Measurements from ENCODE around the gene RPL21. TPM values are rescaled to one million over a fixed set of nuclear protein-coding genes. Genes with fewer than 3 reads are reported as not detected.
"Not testable (repeated sequence)": the region's sequence is repeated elsewhere in the genome, so short reads cannot be mapped to it uniquely, and the experiment has no call there.

RPL21 gene
- total RNA-seq, 1 donor from 2014 or later = 1,112 TPM

DNA sequence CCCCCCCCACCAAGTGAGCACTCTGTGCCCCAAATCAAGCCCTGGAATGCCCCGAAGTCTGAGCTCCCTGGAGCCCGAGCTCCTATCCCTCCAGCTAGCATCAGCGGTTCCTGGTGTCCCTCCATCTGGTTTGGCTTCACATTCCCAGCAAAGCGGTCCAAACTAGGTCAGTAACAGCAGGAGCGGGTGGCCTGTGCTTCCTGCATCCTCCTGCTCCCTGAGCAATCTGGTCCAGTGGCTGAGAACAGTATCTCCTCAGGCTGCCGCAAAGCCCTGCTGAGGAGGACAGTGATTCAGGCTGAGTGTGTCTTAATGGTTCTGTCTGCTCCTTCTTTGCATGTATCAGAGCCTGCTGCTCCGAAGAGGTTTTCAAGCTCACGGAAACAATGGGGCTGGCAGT lies 45.1 kb downstream of the RPL21 start:
- Mint-ChIP-seq H3K9me3 (no peaks in the 10 kb centered on the region), H3K27me3 (ENCODE audit: low read depth) (no peaks in the 10 kb centered on the region), H3K36me3 (ENCODE audit: low read depth) (no peaks in the 10 kb centered on the region), H3K4me3 (ENCODE audit: low read depth) (no peak overlapping the region), H3K4me1 (ENCODE audit: low read depth) (peaks cover 17% of the 10 kb centered on the region), H3K27ac (no peak overlapping the region)
- no peak for DNase-seq (ENCODE audit: low spot score)
- intact Hi-C loops (cut with micrococcal nuclease) = no loop called here

- no peak overlapping the region for H3K27ac Mint-ChIP-seq
- no peak overlapping the region for H3K4me3 Mint-ChIP-seq (ENCODE audit: low read depth)
- H3K9me3 Mint-ChIP-seq = no peaks in the 10 kb centered on the region
- no peaks in the 10 kb centered on the region for H3K27me3 Mint-ChIP-seq (ENCODE audit: low read depth)
- DNase-seq (ENCODE audit: low spot score) = no peak
- no peaks in the 10 kb centered on the region for H3K36me3 Mint-ChIP-seq (ENCODE audit: low read depth)
- intact Hi-C loops (cut with micrococcal nuclease) = no loop called here
- H3K4me1 Mint-ChIP-seq (ENCODE audit: low read depth) = peaks cover 7% of the 10 kb centered on the region
Observed at GRCh38 chr13:27298849-27299248, 47.5 kb downstream of the RPL21 start.

- H3K4me1 Mint-ChIP-seq (ENCODE audit: low read depth); intact Hi-C loops (cut with micrococcal nuclease); H3K9me3 Mint-ChIP-seq; DNase-seq (ENCODE audit: low spot score); H3K27ac Mint-ChIP-seq; H3K4me3 Mint-ChIP-seq (ENCODE audit: low read depth); H3K27me3 Mint-ChIP-seq (ENCODE audit: low read depth); H3K36me3 Mint-ChIP-seq (ENCODE audit: low read depth): not testable (repeated sequence)
Observed at GRCh38 chr13:27300406-27300805, 49.0 kb downstream of the RPL21 start.

GRCh38 chr13:27300941-27301586 lies 49.7 kb downstream of the RPL21 start:
- no peak overlapping the region for H3K4me3 Mint-ChIP-seq (ENCODE audit: low read depth)
- no peak overlapping the region for H3K27ac Mint-ChIP-seq
- H3K9me3 Mint-ChIP-seq = no peaks in the 10 kb centered on the region
- H3K36me3 Mint-ChIP-seq (ENCODE audit: low read depth) = no peaks in the 10 kb centered on the region
- no peak for DNase-seq (ENCODE audit: low spot score)
- peaks cover 1% of the 10 kb centered on the region for H3K4me1 Mint-ChIP-seq (ENCODE audit: low read depth)
- intact Hi-C loops (cut with micrococcal nuclease) = no loop called here
- H3K27me3 Mint-ChIP-seq (ENCODE audit: low read depth) = no peaks in the 10 kb centered on the region

- no peaks in the 10 kb centered on the region for H3K9me3 Mint-ChIP-seq
- H3K27ac Mint-ChIP-seq = no peak overlapping the region
- no peak overlapping the region for H3K4me3 Mint-ChIP-seq (ENCODE audit: low read depth)
- intact Hi-C loops (cut with micrococcal nuclease) = no loop called here
- DNase-seq (ENCODE audit: low spot score) = no peak
- H3K27me3 Mint-ChIP-seq (ENCODE audit: low read depth) = no peaks in the 10 kb centered on the region
- no peaks in the 10 kb centered on the region for H3K36me3 Mint-ChIP-seq (ENCODE audit: low read depth)
- peaks cover 5% of the 10 kb centered on the region for H3K4me1 Mint-ChIP-seq (ENCODE audit: low read depth)
Observed at GRCh38 chr13:27302643-27303262, 51.4 kb downstream of the RPL21 start.

DNA sequence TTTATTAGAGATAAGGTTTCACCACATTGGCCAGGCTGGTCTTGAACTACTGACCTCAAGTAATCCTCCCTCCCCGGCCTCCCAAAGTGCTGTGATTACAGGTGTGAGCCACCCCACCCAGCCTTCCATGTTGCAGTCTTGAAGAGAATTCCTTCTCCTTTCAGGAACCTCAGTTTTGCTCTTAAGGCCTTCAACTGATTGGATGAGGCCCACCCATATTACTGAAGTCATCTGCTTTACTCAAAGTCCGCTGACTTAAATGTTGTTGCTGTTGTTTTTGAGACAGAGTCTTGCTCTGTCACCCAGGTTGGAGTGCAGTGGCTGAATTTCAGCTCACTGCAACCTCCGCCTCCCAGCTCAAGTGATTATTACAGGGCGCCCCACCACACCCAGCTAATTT lies 52.7 kb downstream of the RPL21 start:
- DNase-seq (ENCODE audit: low spot score) = no peak
- H3K36me3 Mint-ChIP-seq (ENCODE audit: low read depth) = no peaks in the 10 kb centered on the region
- H3K27me3 Mint-ChIP-seq (ENCODE audit: low read depth) = no peaks in the 10 kb centered on the region
- no peak overlapping the region for H3K4me3 Mint-ChIP-seq (ENCODE audit: low read depth)
- intact Hi-C loops (cut with micrococcal nuclease) = no loop called here
- no peaks in the 10 kb centered on the region for H3K9me3 Mint-ChIP-seq
- H3K27ac Mint-ChIP-seq = no peak overlapping the region
- H3K4me1 Mint-ChIP-seq (ENCODE audit: low read depth) = peaks cover 5% of the 10 kb centered on the region

- H3K27ac Mint-ChIP-seq = no peak overlapping the region
Observed at GRCh38 chr13:27304611-27305010, 53.3 kb downstream of the RPL21 start.

More at GRCh38 chr13:27304611-27305010, 53.3 kb downstream of the RPL21 start:
- intact Hi-C loops (cut with micrococcal nuclease) = no loop called here
- Mint-ChIP-seq H3K4me3 (ENCODE audit: low read depth) (no peak overlapping the region), H3K36me3 (ENCODE audit: low read depth) (no peaks in the 10 kb centered on the region), H3K27me3 (ENCODE audit: low read depth) (no peaks in the 10 kb centered on the region), H3K9me3 (no peaks in the 10 kb centered on the region), H3K4me1 (ENCODE audit: low read depth) (peaks cover 5% of the 10 kb centered on the region)
- DNase-seq (ENCODE audit: low spot score) = no peak

Other genes with a start within 250 kb of the RPL21 start
- gene USP12, start 79.7 kb upstream of the RPL21 start, total RNA-seq = 40.8 and 45.1 TPM in 2 replicates
- gene RASL11A, start 19.3 kb downstream of the RPL21 start, total RNA-seq = 1.3 and 1.7 TPM in 2 replicates
- gene GTF3A, start 173.1 kb downstream of the RPL21 start, total RNA-seq = 251 and 253 TPM in 2 replicates
- gene MTIF3, start 199.0 kb downstream of the RPL21 start, total RNA-seq = 25.0 and 32.0 TPM in 2 replicates

All from activated T-helper 2 cell treated with anti-CD3 and anti-CD28 coated beads, Interferon-gamma antibody, Interleukin-2, Interleukin-4, amounts not matched to agents 10 μg/mL and 5 μg/mL and 100 μg/mL, durations not matched to agents 14 hours and 24 hours and 36 hours (primary cell).